H1 (cell line): ENCODE data around the gene OR10G7. TPM values are rescaled to one million over a fixed set of nuclear protein-coding genes. Genes with fewer than 3 reads are reported as not detected.

Source experiments
- CTCF ChIA-PET: fragments of 300-600 bp; sonication (Branson Sonifier 250); formaldehyde crosslinking; loops from one replicate; lab custom pipeline; 2021; ENCODE audit not compliant: partially characterized antibody; lab: Charles Lee
- POLR2A ChIA-PET: fragments of 300-600 bp; sonication (Branson Sonifier 250); formaldehyde crosslinking; loops from one replicate; lab custom pipeline; 2021; ENCODE audit warnings: inconsistent platforms; ENCODE audit not compliant: partially characterized antibody; lab: Charles Lee
- DNase-seq, 2 experiments: peaks; one replicate each; pipeline versions ENCODE4 v3.0.0 to v3.0.0-alpha.2; 2010 to 2022; ENCODE audit warnings: low spot score in 2 of 2, low read depth in 1 of 2, mixed read lengths in 1 of 2
- FAIRE-seq: peaks from 2 replicates; lab custom pipeline; 2011; peaks lifted over from hg19 to GRCh38; lab: Jason Lieb, UNC
- H2AFZ ChIP-seq: 2 replicates; pipeline ENCODE4 v1.8.1; 2012; ENCODE audit warnings: low read length, inconsistent platforms
- H2AK5ac ChIP-seq: 2 replicates; pipeline ENCODE4 v1.6.1; 2013; ENCODE audit warnings: low read depth, low read length
- H2BK120ac ChIP-seq: replicated peaks from 2 replicates; pipeline ENCODE3; 2013; ENCODE audit warnings: low read depth, low read length, inconsistent platforms
- H2BK12ac ChIP-seq: 2 replicates; pipeline ENCODE4 v1.6.1; 2013; ENCODE audit warnings: low read depth, low read length
- H2BK15ac ChIP-seq: 2 replicates; pipeline ENCODE4 v1.6.1; 2013; ENCODE audit warnings: low read length
- H2BK20ac ChIP-seq: 2 replicates; pipeline ENCODE4 v1.6.1; 2013; ENCODE audit warnings: low read length
- H2BK5ac ChIP-seq: 2 replicates; pipeline ENCODE4 v1.6.1; 2013; ENCODE audit warnings: low read depth, low read length
- H3K14ac ChIP-seq: 2 replicates; pipeline ENCODE4 v1.6.1; 2013; ENCODE audit warnings: inconsistent platforms; ENCODE audit not compliant: insufficient read length
- H3K18ac ChIP-seq: 2 replicates; pipeline ENCODE4 v1.6.1; 2013; ENCODE audit warnings: low read length; ENCODE audit errors: extremely low read depth
- H3K23ac ChIP-seq: 2 replicates; pipeline ENCODE4 v1.6.1; 2013; ENCODE audit warnings: inconsistent platforms; ENCODE audit not compliant: insufficient read length
- H3K23me2 ChIP-seq: 2 replicates; pipeline ENCODE4 v1.6.1; 2013; ENCODE audit warnings: low read depth, low read length
- H3K27ac ChIP-seq: 2 replicates; pipeline ENCODE4 v1.6.1; 2011; ENCODE audit warnings: low read depth, low read length, inconsistent platforms
- H3K27me3 ChIP-seq, 4 experiments: replicated peaks in 1 of 4; 1 replicate in 1 of 4; 2 replicates in 3 of 4; pipeline versions ENCODE4 v1.6.1 to v1.8.1; 2011 to 2013; ENCODE audit warnings: low read length in 3 of 4, mild to moderate bottlenecking in 3 of 4, inconsistent platforms in 2 of 4, mixed read lengths in 2 of 4, moderate library complexity in 1 of 4; ENCODE audit not compliant: control insufficient read depth in 3 of 4, insufficient read depth in 3 of 4; ENCODE audit errors: extremely low read depth in 1 of 4
- H3K36me3 ChIP-seq, 4 experiments: 2 replicates each; pipeline versions ENCODE4 v1.6.1 to v1.8.1; 2011 to 2013; ENCODE audit warnings: mild to moderate bottlenecking in 4 of 4, low read length in 3 of 4, moderate library complexity in 2 of 4, control low read depth in 1 of 4, inconsistent platforms in 1 of 4; ENCODE audit not compliant: insufficient read depth in 4 of 4, control insufficient read depth in 2 of 4
- H3K4ac ChIP-seq: replicated peaks from 2 replicates; pipeline ENCODE3; 2013; ENCODE audit warnings: low read length, low read depth, mixed read lengths, inconsistent platforms; ENCODE audit not compliant: insufficient read length
- H3K4me1 ChIP-seq, 4 experiments: replicated peaks in 1 of 4; 1 replicate in 1 of 4; 2 replicates in 3 of 4; pipeline versions ENCODE4 v1.6.1 to v1.8.1; 2011 to 2013; ENCODE audit warnings: low read length in 3 of 4, inconsistent platforms in 2 of 4, mixed read lengths in 1 of 4; ENCODE audit not compliant: insufficient read depth in 4 of 4, control insufficient read depth in 3 of 4
- H3K4me2 ChIP-seq, 2 experiments: 2 replicates each; pipeline versions ENCODE4 v1.6.1 to v1.8.1; 2011 to 2013; ENCODE audit warnings: low read depth in 2 of 2, low read length in 2 of 2, control low read depth in 1 of 2, inconsistent platforms in 1 of 2, mild to moderate bottlenecking in 1 of 2; ENCODE audit not compliant: insufficient read depth in 1 of 2
- H3K4me3 ChIP-seq, 4 experiments: fragments of 200-600, 300-600 bp in 1 of 4; sonication (generic), shearing (Covaris generic), sonication (Bioruptor Twin) in 1 of 4; 2 replicates each; pipeline versions ENCODE4 v1.5.1 to v1.8.1; 2011 to 2016; ENCODE audit warnings: low read length in 4 of 4, low read depth in 3 of 4, control low read depth in 2 of 4, inconsistent platforms in 2 of 4, mild to moderate bottlenecking in 2 of 4, mixed read lengths in 1 of 4, moderate library complexity in 1 of 4; ENCODE audit not compliant: insufficient read depth in 2 of 4; ENCODE audit errors: extremely low read depth in 1 of 4
- H3K56ac ChIP-seq: replicated peaks from 2 replicates; pipeline ENCODE3; 2013; ENCODE audit warnings: low read depth, mild to moderate bottlenecking, mixed read lengths, low read length, inconsistent platforms; ENCODE audit not compliant: insufficient read length
- H3K79me1 ChIP-seq: 2 replicates; pipeline ENCODE4 v1.6.1; 2013; ENCODE audit warnings: low read depth, low read length, control low read depth
- H3K79me2 ChIP-seq, 2 experiments: 2 replicates each; pipeline versions ENCODE4 v1.6.1 to v1.8.1; 2012 to 2013; ENCODE audit warnings: low read length in 2 of 2, mild to moderate bottlenecking in 2 of 2, inconsistent platforms in 1 of 2; ENCODE audit not compliant: insufficient read depth in 2 of 2, control insufficient read depth in 1 of 2
- H3K9ac ChIP-seq, 4 experiments: replicated peaks in 1 of 4; 1 replicate in 1 of 4; 2 replicates in 3 of 4; pipeline versions ENCODE4 v1.6.1 to v1.8.1; 2011 to 2013; ENCODE audit warnings: low read depth in 3 of 4, low read length in 3 of 4, control low read depth in 2 of 4, mild to moderate bottlenecking in 2 of 4, moderate library complexity in 2 of 4, inconsistent platforms in 1 of 4; ENCODE audit errors: extremely low read depth in 1 of 4
- H3K9me3 ChIP-seq, 2 experiments: 2 replicates each; pipeline versions ENCODE4 v1.6.1 to v1.8.1; 2012 to 2013; ENCODE audit warnings: mild to moderate bottlenecking in 2 of 2, moderate library complexity in 2 of 2, control low read depth in 1 of 2, inconsistent platforms in 1 of 2, low read depth in 1 of 2, low read length in 1 of 2, mixed read lengths in 1 of 2; ENCODE audit not compliant: insufficient read depth in 2 of 2
- H4K20me1 ChIP-seq, 2 experiments: replicated peaks in 1 of 2; 2 replicates each; pipeline versions ENCODE3 to v1.8.1; 2011 to 2013; ENCODE audit warnings: inconsistent platforms in 2 of 2, low read length in 2 of 2, mild to moderate bottlenecking in 1 of 2; ENCODE audit not compliant: insufficient read depth in 2 of 2, control insufficient read depth in 1 of 2
- H4K5ac ChIP-seq: 2 replicates; pipeline ENCODE4 v1.6.1; 2013; ENCODE audit warnings: low read length, low read depth, mixed read lengths, inconsistent platforms; ENCODE audit not compliant: insufficient read length
- H4K8ac ChIP-seq: 2 replicates; pipeline ENCODE4 v1.8.0; 2013; ENCODE audit warnings: mild to moderate bottlenecking, moderate library complexity, low read length, inconsistent platforms; ENCODE audit not compliant: insufficient read depth; ENCODE audit errors: extremely low read depth
- H4K91ac ChIP-seq: replicated peaks from 2 replicates; pipeline ENCODE3; 2013; ENCODE audit warnings: low read length, mixed read lengths, inconsistent platforms; ENCODE audit not compliant: insufficient read length
- ATF3 ChIP-seq: IDR thresholded peaks from 2 replicates; pipeline ENCODE4 v1.6.1; 2011; ENCODE audit warnings: low read depth, mild to moderate bottlenecking, low read length; ENCODE audit not compliant: insufficient read depth
- EP300 ChIP-seq, 2 experiments: IDR thresholded peaks; 1 replicate in 1 of 2; 2 replicates in 1 of 2; pipeline ENCODE4 v1.6.1; 2011 to 2012; ENCODE audit warnings: low read depth in 2 of 2, low read length in 2 of 2, mild to moderate bottlenecking in 2 of 2, borderline replicate concordance in 1 of 2, inconsistent platforms in 1 of 2, moderate library complexity in 1 of 2
- KDM5A ChIP-seq: fragments of 200-600 bp; IDR thresholded peaks from 2 replicates; pipeline ENCODE4 v1.7.1; 2012; ENCODE audit warnings: mild to moderate bottlenecking, low read length, inconsistent platforms, mixed read lengths
- NANOG ChIP-seq: IDR thresholded peaks from 2 replicates; pipeline ENCODE4 v1.6.1; 2011; ENCODE audit warnings: low read length, low read depth, mild to moderate bottlenecking, inconsistent platforms; ENCODE audit not compliant: insufficient read depth, poor library complexity, severe bottlenecking
- PHF8 ChIP-seq: fragments of 200-600 bp; sonication (generic); conservative IDR thresholded peaks from 2 replicates; pipeline ENCODE4 v1.7.1; 2012; ENCODE audit warnings: low read depth, mild to moderate bottlenecking, inconsistent platforms, low read length, moderate library complexity
- POLR2AphosphoS5 ChIP-seq: IDR thresholded peaks from 2 replicates; pipeline ENCODE4 v1.6.1; 2011; ENCODE audit warnings: low read depth, low read length
- TCF12 ChIP-seq: IDR thresholded peaks from 2 replicates; pipeline ENCODE4 v1.6.1; 2011; ENCODE audit warnings: low read depth, mild to moderate bottlenecking, low read length
- WGBS, 2 experiments: shearing (Covaris generic) in 1 of 2; methylation state at CpG; one replicate each; pipeline versions ENCODE4 v1.1.6 to v1.1.7; 2013 to 2015; ENCODE audit warnings: low lambda C conversion rate in 2 of 2, mixed read lengths in 2 of 2, inconsistent platforms in 1 of 2, low coverage in 1 of 2, missing lambda C conversion rate in 1 of 2; ENCODE audit not compliant: insufficient replicate concordance in 2 of 2, insufficient coverage in 1 of 2, insufficient read length in 1 of 2; ENCODE audit errors: extremely low coverage in 1 of 2, missing lambda C conversion rate in 1 of 2; 5-methylcytosine and 5-hydroxymethylcytosine counted together
- polyA plus RNA-seq, 7 experiments: library from polyadenylated mRNA; depleted of rRNA in 3 of 7; stranded (reverse) in 5 of 7; unstranded in 2 of 7; fragments of >200 nt in 5 of 7; fragments of 200-250 nt in 2 of 7; gene quantifications; 1 replicate in 5 of 7; 2 replicates in 1 of 7; 4 replicates in 1 of 7; pipeline versions ENCODE4 v1.2.1 to v1.2.3, GENCODE V29; 2011 to 2013; ENCODE audit warnings: missing spikeins in 2 of 7, mixed read lengths in 2 of 7
- total RNA-seq: library from RNA; stranded (reverse); fragmentation: NEBNext Ultra II Directional; extraction: Animal tissue kit (Norgen Biotek cat#: 25700); gene quantifications from 2 replicates; pipeline ENCODE4 v1.2.1, GENCODE V29; 2021
- TF ChIP-seq, protein P1 (sequence below): IDR thresholded peaks from 2 replicates; pipeline ENCODE4 v1.6.1; 2012; ENCODE audit warnings: low read length, inconsistent platforms

OR10G7 gene
- total and polyA plus RNA-seq, 2 of the 8 experiments (the other 6 are each of a cell fraction or from before 2014, with no cell fraction given): not detected

DNA sequence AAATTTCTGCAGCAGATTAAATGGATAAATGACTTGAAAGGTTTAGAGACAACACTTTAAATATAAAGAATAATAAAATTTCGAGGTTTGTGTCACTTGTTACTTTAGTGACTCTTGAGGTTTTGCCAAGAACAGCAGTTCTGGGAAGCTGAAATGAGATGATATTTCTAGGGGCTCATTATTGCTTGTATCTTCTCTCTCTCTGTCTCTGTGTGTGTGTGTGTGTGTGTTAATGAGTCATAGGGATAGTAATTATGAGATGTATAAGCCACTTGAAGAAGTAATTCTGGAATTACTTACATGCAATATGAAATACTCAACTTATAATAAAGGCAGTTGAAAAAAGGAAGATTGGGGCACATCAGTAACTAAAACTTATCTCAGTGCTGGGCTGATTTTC, 9.6 kb upstream of the OR10G7 start:
- no peaks in the 10 kb centered on the region for H4K20me1 ChIP-seq
- ChIA-PET POLR2A (no interaction called here), CTCF (interaction anchor here (0.7 kb wide), 1 partner anchor 384 kb away, joined by 3 read pairs; no protein-coding TSS in a partner anchor)
- no peak overlapping the region for H2BK15ac ChIP-seq
- no peaks in the 10 kb centered on the region for H3K79me2 ChIP-seq
- H3K9ac ChIP-seq: no peak overlapping the region
- no peaks in the 10 kb centered on the region; the same call in 1 of the 2 replicates for H3K23me2 ChIP-seq
- H3K23ac ChIP-seq: no peak overlapping the region
- H4K91ac ChIP-seq: no peak overlapping the region
- no peak for FAIRE-seq
- TF ChIP-seq, protein P1, sequence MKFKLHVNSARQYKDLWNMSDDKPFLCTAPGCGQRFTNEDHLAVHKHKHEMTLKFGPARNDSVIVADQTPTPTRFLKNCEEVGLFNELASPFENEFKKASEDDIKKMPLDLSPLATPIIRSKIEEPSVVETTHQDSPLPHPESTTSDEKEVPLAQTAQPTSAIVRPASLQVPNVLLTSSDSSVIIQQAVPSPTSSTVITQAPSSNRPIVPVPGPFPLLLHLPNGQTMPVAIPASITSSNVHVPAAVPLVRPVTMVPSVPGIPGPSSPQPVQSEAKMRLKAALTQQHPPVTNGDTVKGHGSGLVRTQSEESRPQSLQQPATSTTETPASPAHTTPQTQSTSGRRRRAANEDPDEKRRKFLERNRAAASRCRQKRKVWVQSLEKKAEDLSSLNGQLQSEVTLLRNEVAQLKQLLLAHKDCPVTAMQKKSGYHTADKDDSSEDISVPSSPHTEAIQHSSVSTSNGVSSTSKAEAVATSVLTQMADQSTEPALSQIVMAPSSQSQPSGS: no peak
- TF ChIP-seq ATF3: no peak
- no peak for TF ChIP-seq TCF12
- no peak for TF ChIP-seq KDM5A
- TF ChIP-seq NANOG: no peak
- no peak for TF ChIP-seq PHF8
- TF ChIP-seq EP300 (IDR thresholded peaks at IDR 0.05; ENCODE audit: borderline replicate concordance in 1 of 2, low read depth in 2 of 2, low read length in 2 of 2): no peak
- TF ChIP-seq POLR2AphosphoS5: no peak
- no peak overlapping the region for H3K4me3 ChIP-seq
- H2AK5ac ChIP-seq: no peak overlapping the region
- no peaks in the 10 kb centered on the region for H3K27me3 ChIP-seq
- no peak overlapping the region for H3K56ac ChIP-seq
- H3K36me3 ChIP-seq: no peaks in the 10 kb centered on the region
- H3K4me1 ChIP-seq: no peaks in the 10 kb centered on the region
- H2BK12ac ChIP-seq: no peak overlapping the region
- no peak overlapping the region for H4K5ac ChIP-seq
- no peaks in the 10 kb centered on the region for H3K9me3 ChIP-seq
- H3K79me1 ChIP-seq: no peaks in the 10 kb centered on the region
- no peak overlapping the region for H3K4me2 ChIP-seq
- H3K4ac ChIP-seq: no peak overlapping the region
- H2BK120ac ChIP-seq: no peak overlapping the region
- H3K18ac ChIP-seq: no peak overlapping the region
- WGBS, 2 experiments: 76% methylated on average over 1 of the region's 1 CpG; no CpG with 5 or more reads in 1 of the 2 experiments
- H3K27ac ChIP-seq: no peak overlapping the region
- no peak overlapping the region for H2BK20ac ChIP-seq
- H2AFZ ChIP-seq: no peak overlapping the region
- no peak for DNase-seq
- H4K8ac ChIP-seq: no peak overlapping the region
- H3K14ac ChIP-seq: no peak overlapping the region
- no peak overlapping the region for H2BK5ac ChIP-seq
